Measurements from ENCODE around the gene ZNHIT1.
"Not testable (repeated sequence)": the region's sequence is repeated elsewhere in the genome, so short reads cannot be mapped to it uniquely, and the experiment has no call there.

ZNHIT1 gene

DNA sequence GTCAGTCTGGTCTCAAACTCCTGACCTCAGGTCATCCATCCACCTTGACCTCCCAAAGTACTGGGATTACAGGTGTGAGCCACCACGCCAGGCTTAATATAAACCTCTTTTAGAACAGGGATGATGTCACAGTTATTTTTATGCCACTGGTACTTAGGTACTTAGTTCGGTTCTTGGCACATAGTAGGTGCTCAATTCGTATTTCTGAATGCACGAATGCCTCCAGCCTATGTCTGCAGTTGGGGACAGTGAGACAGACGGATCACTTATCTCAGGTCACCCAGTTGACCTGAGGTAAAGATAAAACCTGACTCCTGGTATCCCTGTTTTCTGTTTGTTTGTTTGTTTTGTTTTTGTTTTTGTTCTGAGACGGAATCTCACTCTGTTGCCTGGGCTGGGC, 31.8 kb upstream of the ZNHIT1 start:
- TF ChIP-seq CTCF (IDR thresholded peaks at IDR 0.05; ENCODE audit: low read depth, low read length): no peak
- H3K9me3 ChIP-seq: no peaks in the 10 kb centered on the region

GRCh38 chr7:101186844-101187428, 31.0 kb upstream of the ZNHIT1 start:
- Histone ChIP-seq H3K4me1 (peaks cover 2% of the 10 kb centered on the region; the same call in 1 of the 2 replicates), H3K9me3 (no peaks in the 10 kb centered on the region), H3K4me3 (ENCODE audit: low read depth, low read length) (no peak overlapping the region), H3K36me3 (no peaks in the 10 kb centered on the region), H3K27me3 (no peaks in the 10 kb centered on the region)
- no peak for TF ChIP-seq CTCF (IDR thresholded peaks at IDR 0.05; ENCODE audit: low read depth, low read length)
- DNase-seq: no peak

More for the DNA sequence above, 31.8 kb upstream of the ZNHIT1 start:
- no peak for DNase-seq
- Histone ChIP-seq H3K27me3 (no peaks in the 10 kb centered on the region), H3K36me3 (no peaks in the 10 kb centered on the region), H3K4me3 (ENCODE audit: low read depth, low read length) (no peak overlapping the region), H3K4me1 (peaks cover 3% of the 10 kb centered on the region; the same call in 1 of the 2 replicates)

DNA sequence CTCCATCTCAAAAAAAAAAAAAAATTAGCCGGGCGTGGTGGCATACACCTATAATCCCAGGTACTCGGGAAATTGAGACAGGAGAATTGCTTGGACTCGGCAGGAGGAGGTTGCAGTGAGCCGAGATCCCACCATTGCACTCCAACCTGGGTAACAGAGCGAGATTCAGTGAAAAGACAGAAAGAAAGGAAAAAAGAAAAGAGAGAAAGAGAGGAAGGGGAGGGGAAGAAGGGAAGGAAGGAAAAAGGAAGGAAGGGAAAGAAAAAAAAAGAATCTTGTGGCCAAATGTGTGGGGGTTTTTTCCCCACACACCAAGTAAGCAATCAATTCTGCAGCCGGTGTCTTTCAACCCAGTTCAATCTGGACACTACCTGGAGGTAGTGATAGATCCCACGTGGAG, 28.9 kb upstream of the ZNHIT1 start:
- TF ChIP-seq CTCF (IDR thresholded peaks at IDR 0.05; ENCODE audit: low read depth, low read length): no peak

GRCh38 chr7:101195884-101196283, 22.1 kb upstream of the ZNHIT1 start:
- Histone ChIP-seq H3K9me3 (no peaks in the 10 kb centered on the region), H3K4me1 (no peaks in the 10 kb centered on the region), H3K4me3 (ENCODE audit: low read depth, low read length) (no peak overlapping the region), H3K36me3 (no peaks in the 10 kb centered on the region), H3K27me3 (no peaks in the 10 kb centered on the region)
- no peak for DNase-seq
- no peak for TF ChIP-seq CTCF (IDR thresholded peaks at IDR 0.05; ENCODE audit: low read depth, low read length)

More for the DNA sequence above, 28.9 kb upstream of the ZNHIT1 start:
- Histone ChIP-seq H3K9me3 (no peaks in the 10 kb centered on the region), H3K4me1 (no peaks in the 10 kb centered on the region), H3K36me3 (no peaks in the 10 kb centered on the region), H3K27me3 (no peaks in the 10 kb centered on the region), H3K4me3 (ENCODE audit: low read depth, low read length) (no peak overlapping the region)
- no peak for DNase-seq

DNA sequence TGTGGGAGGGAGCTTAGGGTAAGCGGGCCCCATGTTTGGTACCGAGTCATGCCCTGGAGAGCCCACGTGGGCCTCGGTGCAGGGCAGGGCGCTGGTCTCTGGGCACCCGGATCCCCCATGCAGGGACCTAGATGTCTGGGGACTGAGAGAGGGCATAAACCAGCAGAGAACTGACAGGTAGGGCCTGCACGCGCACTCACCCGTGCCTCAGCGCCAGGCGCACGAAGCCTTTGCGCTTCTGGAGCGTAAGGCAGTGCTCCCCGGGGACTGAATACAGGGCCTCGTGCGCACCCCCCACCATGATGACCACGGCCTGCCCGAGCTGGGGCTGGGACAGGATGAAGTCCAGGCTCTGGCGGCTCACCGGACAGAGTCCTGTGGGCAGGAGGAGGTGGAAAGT, 20.0 kb upstream of the ZNHIT1 start:
- no peaks in the 10 kb centered on the region for H3K36me3 ChIP-seq
- no peak for TF ChIP-seq CTCF (IDR thresholded peaks at IDR 0.05; ENCODE audit: low read depth, low read length)

DNA sequence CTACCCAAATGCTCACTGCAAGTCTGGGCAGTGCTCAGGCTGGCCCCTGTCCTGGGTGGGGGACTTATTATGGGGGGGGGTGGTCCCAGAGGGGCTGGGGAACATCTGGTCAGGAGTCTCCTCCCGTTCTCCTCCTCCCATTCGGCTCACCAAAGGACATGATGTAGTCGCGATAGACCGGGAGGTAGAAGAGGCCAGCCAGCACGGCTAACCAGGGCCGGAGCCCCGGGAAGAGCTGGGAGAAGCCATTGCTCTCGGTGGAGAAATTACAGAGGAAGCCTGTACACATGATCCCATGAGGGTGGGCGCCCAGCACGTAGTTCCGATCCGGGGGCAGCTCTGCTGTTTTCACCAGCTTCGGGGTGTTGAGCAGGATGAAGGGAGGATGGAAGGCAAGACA, 19.5 kb upstream of the ZNHIT1 start:
- H3K36me3 ChIP-seq: no peaks in the 10 kb centered on the region
- H3K9me3 ChIP-seq: no peaks in the 10 kb centered on the region
- H3K27me3 ChIP-seq: no peaks in the 10 kb centered on the region
- H3K4me3 ChIP-seq (ENCODE audit: low read depth, low read length): no peak overlapping the region
- no peak for TF ChIP-seq CTCF (IDR thresholded peaks at IDR 0.05; ENCODE audit: low read depth, low read length)
- H3K4me1 ChIP-seq: no peaks in the 10 kb centered on the region
- no peak for DNase-seq

More for the DNA sequence above, 20.0 kb upstream of the ZNHIT1 start:
- Histone ChIP-seq H3K9me3 (no peaks in the 10 kb centered on the region), H3K4me3 (ENCODE audit: low read depth, low read length) (no peak overlapping the region), H3K27me3 (no peaks in the 10 kb centered on the region), H3K4me1 (no peaks in the 10 kb centered on the region)
- no peak for DNase-seq

DNA sequence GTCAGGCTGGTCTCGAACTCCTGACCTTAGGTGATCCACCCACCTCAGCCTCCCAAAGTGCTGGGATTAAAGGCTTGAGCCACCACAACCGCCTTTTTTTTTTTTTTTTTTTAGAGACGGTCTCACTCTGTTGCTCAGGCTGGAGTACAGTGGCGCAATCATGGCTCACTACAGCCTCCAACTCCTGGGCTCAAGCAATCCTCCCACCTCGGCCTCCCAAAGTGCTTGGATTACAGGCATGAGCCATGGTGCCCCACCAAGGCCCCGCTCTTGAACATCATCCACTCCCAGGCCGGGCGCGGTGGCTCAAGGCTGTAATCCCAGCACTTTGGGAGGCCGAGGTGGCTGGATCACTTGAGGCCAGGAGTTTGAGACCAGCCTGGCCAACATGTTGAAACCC, 18.4 kb upstream of the ZNHIT1 start:
- DNase-seq; H3K4me3 ChIP-seq (ENCODE audit: low read depth, low read length): not testable (repeated sequence)

More for the DNA sequence above, 18.4 kb upstream of the ZNHIT1 start:
- not testable (repeated sequence) for H3K36me3 ChIP-seq, H3K27me3 ChIP-seq, H3K4me1 ChIP-seq, H3K9me3 ChIP-seq
